ENCODE data around the gene GRAMD1C.

DNA sequence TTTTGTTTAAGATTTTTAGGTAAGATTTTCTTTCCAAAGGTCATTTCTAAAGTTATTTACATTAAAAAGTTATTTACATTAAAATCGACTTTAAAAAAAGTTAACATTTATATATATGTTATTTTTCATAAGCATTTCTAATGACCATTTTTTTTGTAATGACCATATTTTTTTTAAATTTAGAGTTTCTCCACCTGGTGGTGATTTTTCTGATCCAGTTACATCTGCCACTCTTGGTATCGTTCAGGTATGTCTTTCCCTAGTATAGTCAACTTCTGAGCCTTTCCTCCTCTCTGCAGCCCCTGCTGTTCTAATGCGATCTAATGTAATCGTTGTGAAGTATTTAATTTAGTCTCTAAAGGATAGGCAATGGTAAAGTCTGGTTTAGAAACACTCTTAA, 42.9 kb upstream of the GRAMD1C start:
- no peak for TF ChIP-seq EZH2phosphoT487 (IDR thresholded peaks at IDR 0.05; ENCODE audit: insufficient read depth, low read depth)
- TF ChIP-seq EZH2 (IDR thresholded peaks at IDR 0.05; ENCODE audit: insufficient read depth, poor library complexity, severe bottlenecking): no peak

All from GM23248 (cell line).